Renal pelvis (tissue), 4 donors: ENCODE results near the gene RPEL1. TPM values are rescaled to one million over a fixed set of nuclear protein-coding genes. Genes with fewer than 3 reads are reported as not detected.
A peak's percentile ranks its signal among the peaks of the same experiment; 100 is the strongest.
"Not testable (repeated sequence)": the region's sequence is repeated elsewhere in the genome, so short reads cannot be mapped to it uniquely, and the experiment has no call there.

ENCODE experiments used
- DNase-seq: peaks from one replicate; pipeline ENCODE4 v3.0.0-alpha.2; 2013
- polyA plus RNA-seq, 3 donors: library from polyadenylated mRNA; unstranded; fragments of 120-200 nt; gene quantifications; one replicate each; pipeline ENCODE4 v1.2.1, GENCODE V29; 2013; ENCODE audit not compliant: insufficient read length in 3 of 3

The RPEL1 gene
- polyA plus RNA-seq, 3 donors = 0.11 to 0.21 TPM; not detected in 1

DNA sequence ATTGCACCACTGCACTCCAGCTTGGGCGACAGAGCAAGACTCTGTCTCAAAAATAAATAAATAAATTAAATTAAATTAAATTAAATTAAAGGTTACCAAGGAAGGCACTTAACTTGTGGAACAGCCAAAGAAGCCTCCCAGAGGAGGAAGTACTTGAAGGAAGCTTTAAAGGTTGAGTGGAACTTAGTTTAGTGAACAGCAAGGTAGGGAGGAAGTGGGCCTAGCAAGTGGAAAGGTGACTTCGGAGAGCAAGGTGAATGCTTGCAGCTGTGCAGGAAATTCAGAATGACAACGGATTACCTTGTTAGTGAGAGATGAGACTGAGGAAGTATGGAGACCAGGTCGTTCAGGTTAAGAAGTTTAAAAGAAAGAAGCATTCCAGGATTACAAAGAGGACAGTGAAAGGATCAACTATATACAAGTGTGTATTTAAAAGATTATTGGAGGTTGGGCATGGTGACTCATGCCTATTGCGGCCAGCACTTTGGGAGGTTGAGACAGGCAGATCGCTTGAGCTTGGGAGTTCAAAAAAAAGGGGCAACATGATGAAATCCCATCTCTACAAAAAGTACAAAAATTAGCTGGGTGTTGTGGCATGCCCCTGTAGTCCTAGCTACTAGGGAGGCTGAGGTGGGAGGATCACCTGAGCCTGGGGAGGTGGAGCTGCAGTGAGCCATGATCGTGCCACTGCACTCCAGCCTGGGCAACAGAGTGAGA is 12.8 kb upstream of the RPEL1 start:
- no peak for DNase-seq

DNA sequence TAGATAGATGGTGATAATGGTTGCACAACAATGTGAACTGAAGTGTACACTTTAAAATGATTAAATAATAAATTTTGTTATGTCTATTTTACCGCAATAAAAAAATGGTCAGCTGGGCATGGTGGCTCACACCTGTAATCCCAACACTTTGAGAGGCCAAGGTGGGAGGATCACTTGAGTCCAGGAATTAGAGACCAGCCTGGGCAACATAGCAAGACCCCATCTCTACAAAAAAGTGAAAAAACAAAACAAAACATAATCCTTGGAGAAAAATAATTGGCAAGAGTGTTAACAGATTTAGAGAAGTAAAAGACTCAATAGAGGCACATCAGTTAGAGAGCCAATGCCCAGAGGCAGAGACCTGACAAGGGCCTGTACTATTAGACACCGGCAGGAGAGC is 9.9 kb upstream of the RPEL1 start:
- no peak for DNase-seq

DNA sequence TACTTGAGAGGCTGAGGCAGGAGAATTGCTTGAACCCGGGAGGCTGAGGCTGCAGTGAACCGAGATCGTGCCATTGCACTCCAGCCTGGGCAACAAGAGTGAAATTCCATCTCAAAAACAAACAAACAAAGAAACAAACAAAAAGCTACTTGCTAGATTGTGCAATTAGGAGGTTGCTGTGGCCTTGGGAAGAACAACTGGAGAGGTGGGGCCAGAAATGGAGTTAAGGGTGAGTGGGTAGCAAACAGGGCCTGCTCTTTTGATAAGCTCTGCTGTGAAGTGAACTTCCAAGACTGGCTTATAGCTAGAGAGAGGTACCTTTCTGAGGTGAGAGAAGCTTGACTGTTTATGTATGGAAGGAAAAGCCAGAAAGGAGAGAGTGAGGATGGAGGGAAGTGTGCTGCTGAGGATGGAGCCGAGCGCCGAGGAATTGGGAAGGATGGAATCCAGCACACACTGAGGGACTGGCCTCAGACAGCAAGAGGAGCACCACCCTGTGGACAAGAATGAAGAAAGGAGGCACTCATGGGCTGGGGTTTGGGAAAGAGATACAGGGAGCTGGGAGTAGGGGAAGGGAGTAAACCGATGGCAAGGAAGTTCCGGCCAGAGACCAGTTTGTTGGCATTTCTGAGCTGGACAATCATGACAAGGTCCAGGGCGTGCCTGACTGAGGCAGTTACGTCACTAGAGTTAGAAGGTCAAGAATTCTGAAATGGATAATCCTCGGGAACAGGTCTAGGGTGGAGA is 7.0 kb upstream of the RPEL1 start:
- no peak for DNase-seq

DNA sequence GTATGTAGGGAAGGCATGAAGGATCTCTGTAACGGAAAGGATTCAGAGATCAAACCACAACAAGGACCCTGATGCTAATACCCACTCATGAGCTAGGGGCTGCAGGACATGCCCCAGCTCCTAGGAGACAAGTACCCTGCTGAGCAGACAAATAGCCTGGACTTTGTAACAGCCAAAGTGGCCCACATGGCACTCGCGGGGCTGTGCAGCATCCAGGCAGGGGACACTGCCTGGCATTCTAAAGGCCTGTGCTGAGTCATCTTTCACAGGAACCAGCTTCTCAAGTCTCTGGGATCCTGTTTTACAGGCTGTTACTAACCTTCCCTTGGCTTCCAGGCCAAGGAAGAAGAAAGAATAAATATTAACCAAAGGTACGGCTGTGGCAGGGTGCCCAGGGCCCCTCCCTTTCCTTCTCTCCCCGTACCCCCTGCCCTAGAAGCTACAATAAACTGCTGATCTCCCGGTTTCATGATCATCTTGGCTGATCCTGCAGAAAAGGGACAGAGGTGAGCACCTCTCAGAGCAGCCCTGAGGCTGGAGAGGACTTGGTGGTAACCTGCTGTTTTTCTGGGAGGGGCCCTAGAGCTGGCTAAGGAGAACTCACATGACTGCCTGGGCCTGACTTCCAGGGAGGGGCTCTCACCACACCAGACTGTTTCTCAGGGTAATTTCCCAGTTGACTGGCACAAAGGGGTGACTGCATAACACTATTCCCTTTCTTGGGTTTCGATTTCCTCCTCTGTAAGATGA is 4.2 kb upstream of the RPEL1 start:
- peak; percentile 46 for DNase-seq

DNA sequence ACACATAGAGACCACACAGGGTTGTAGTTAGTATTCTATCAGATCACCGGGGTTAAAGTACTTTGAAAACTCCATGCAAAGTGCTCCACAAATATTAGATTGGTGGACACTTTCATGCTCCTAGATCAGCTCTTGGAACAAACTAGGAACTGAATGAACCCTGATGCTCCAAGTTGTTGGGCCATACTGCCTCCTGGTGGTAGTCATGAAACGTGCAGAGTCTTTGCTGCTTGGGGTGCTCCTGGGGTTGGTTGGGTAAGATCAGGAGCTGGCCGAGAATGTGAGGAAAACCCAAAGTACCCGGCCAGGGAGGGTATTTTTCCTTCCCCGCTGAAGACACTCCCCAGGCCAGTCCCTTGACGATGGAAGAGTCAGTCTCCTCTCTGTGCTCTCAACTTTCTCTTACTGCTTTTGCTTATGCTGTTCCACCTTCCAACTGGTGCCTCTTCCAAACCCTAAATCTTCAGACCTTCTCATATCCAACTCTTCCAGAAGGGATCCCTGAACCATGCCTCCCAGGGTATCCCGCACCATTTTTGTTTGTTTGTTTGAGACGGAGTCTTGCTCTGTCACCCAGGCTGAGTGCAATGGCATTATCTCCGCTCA is 918 bp upstream of the RPEL1 start:
- peak; percentile 66 for DNase-seq

DNA sequence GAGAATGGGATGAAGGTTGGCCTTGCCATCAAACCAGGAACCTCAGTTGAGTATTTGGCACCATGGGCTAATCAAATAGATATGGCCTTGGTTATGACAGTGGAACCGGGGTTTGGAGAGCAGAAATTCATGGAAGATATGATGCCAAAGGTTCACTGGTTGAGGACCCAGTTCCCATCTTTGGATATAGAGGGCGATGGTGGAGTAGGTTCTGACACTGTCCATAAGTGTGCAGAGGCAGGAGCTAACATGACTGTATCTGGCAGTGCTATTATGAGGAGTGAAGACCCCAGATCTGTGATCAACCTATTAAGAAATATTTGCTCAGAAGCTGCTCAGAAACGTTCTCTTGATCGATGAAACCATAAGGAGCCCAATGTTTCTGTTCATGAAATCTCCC is 637 bp downstream of the RPEL1 start:
- no peak for DNase-seq

DNA sequence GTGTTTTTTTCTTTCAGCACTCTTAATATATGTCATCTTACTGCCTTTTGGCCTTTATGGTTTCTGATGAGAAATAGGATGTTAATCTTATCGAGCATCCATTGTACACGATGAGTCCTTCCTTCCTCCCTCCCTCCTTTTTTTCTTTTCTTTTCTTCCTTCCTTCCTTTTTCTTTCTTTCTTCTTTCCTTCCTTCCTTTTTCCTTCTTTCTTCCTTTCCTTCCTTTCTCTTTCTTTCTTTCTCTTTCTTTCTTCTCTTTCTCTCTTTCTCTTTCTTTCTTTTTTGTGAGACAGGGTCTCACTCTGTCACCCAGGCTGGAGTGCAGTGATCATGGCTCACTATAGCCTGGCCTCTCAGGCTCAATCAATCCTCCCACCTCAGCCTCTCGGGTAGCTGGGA is 8.4 kb downstream of the RPEL1 start:
- DNase-seq = no peak

DNA sequence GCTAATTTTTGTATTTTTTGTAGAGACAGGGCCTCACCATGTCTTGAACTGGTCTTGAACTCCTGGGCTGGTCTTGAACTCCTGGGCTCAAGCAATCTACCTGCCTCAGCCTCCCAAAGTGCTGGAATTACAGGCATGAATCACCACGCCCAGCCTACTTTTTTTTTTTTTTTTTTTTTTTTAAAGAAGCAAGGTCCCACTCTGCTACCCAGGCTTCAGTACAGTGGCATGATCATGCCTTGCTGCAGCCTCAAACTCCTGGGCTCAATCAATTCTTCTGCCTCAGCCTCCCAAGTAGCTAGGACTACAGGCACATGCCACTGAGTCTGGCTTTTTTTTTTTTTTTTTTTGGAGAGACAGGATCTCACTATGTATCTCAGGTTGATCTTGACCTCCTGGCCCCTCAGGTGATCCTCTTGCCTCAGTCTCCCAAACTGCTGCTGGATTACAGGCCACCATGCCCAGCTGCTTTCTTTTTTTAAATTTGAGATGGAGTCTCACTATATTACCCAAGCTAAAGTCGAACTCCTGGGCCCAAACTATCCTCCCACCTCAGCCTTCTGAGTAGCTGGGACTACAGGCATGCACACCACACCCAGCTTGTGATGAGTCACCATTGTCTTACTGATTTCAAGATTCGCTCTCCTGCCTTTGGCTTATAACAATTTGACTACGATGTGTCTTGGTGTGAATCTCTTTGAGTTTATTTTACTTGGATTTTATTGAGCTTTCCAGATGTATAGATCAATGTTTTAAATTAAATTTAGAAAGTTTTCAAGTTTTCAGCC is 9.0 kb downstream of the RPEL1 start:
- no peak for DNase-seq

DNA sequence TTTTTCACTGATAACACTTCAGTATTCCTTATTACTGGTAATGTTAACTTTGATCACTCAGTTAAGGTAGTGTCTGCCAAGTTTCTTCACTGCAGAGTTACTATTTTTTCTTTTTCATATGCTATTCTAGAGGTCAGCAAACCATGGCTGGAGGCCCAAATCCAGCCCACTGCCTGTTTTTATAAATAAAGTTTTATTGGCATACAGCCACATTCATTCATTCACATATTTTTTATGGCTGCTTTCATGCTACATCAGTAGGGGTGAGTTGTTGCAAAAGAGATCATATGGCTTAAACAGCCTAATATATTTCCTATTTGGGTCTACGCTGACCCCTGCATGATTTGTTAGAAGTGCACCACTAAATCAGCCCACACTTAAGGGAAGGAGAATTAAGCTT is 10.9 kb downstream of the RPEL1 start:
- DNase-seq = no peak

DNA sequence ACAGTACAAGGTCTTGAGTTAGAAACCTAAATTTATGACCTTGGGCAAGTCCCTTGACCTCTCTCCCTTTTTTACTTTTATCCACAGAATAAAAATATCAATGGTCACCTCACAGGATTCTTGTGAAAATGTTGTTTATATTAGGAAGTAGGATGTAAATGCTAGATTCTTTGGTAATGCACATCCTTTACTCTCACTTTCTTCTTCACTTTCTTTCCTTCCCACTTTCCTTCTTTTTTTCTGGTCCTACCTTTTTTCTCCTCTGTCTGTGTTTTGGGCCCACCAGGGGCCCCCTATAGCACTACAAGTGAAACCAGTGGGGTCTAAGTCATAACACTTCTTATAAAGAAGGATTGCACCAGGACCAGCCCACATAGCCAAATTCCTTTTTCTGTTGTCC is 12.1 kb downstream of the RPEL1 start:
- DNase-seq = no peak

DNA sequence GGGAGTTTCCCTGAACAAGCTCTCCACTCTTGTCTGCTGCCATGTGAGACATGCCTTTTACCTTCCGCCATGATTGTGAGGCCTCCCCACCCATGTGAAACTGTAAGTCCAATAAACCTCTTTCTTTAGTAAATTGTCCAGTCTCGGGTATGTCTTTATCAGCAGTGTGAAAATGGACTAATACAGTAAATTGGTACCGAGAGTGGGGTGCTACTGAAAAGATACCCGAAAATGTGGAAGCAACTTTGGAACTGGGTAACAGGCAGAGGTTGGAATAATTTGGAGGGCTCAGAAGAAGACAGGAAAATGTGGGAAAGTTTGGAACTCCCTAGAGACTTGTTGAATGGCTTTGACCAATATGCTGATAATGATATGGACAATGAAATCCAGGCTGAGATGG is 13.2 kb downstream of the RPEL1 start:
- not testable (repeated sequence) for DNase-seq

DNA sequence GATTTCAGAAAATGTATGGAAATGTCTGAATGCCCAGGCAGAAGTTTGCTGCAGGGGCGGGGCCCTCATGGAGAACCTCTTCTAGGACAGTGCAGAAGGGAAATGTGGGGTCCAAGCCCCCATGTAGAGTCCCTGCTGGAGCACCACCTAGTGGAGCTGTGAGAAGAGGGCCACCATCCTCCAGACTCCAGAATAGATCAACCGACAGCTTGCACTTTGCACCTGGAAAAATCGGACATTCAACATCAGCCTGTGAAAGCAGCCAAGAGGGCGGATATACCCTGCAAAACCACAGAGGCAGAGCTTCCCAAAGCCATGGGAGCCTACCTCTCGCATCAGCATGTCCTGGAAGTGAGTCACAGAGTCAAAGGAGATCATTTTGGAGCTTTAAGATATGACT is 14.3 kb downstream of the RPEL1 start:
- DNase-seq = no peak

DNA sequence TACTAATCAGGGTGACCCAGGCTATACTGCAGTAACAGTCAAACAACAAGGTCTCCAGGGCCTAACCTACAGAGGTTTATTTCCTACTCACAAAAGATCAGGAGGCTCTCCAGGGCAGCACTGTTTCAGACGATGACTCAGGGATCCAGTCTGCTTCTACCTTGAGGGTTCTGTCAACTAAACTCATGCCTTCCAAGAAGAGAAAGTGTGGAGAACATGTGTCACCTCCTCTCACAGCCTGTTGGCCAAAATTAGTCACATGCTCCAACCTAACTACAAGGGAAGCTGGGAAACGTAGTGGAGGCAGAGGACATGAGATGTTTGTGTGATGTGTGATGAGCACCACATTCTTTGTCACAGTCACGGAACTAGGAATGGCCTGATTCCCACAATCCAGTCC is 16.5 kb downstream of the RPEL1 start:
- no peak for DNase-seq

DNA sequence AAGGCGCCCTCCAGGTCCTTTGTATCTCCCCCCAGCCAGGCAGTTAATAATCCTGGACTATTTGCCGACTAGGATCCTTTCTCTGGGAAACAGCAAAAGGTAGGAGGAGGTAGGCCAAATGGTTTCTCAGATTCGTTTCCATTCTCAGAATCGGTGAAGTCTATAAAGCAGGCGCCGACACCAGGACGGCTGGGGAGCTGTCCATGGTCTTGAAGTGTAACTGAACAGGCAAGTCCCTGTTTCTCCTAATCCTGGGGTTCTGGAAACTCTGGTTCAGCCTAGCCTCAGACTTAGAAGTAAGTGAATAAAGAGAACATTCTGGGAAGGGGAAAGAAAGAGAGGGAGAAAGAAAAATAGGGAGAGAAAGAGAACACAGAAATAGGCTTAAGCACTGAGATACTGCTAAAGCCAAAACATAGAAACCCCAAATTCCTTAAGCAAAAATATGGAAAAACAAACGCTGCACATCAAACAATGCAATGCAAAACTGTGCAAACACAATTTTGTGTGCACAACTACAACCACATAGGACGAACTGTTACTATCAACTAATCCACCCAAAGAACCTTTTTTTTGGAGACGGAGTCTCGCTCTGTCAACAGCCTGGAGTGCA is 20.1 kb downstream of the RPEL1 start:
- DNase-seq = peak; percentile 88

DNA sequence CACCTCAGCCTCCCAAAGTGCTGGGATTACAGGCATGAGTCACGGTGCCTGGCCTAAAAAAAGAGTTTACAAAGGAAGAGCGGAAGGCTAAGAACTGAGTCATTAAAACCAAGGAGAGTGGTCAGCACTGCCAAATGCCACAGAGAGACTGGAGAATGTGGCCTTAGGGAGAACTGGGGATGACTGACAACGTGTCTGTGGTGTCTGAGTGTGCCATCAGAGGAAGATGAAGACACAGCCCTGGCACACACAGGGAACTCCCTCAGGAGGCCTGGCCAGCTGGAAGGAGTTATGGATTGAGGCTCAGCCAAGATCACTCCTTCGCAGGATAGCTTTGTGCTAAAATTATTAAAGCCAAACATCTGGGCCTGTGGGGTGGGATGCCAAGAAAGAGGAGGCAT is 27.4 kb downstream of the RPEL1 start:
- DNase-seq = no peak

DNA sequence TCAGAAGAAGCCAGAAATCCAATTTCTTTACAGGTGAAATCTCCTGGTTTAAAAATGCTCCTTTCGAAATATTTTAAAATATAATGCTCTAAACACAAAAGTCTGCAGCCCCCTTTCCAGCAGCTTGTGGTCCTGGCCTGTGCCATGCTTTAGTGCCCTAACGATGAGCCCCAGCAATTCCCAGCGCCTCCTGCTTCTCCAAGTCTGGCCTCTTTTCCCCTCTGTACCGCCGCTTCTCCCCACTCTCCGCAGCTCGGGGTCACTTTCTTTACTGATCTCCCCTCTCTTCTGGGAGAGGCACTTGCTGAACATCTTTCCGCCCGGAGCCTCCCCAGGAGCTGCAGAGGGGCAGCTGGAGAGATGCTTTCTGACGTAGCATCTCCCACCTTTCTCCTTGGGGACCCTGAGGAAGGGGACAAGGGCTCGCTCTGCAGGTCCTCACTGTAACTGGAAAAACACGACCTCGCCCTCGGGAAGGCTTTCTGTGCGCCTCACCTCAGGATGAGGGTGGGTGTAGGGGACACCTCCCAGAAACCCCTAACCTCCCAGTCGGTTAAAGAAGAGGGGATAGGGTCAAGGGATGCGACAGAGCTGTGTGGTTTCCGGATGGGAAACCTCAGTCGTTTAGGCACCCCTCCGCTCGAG is 30.7 kb downstream of the RPEL1 start:
- DNase-seq = no peak

DNA sequence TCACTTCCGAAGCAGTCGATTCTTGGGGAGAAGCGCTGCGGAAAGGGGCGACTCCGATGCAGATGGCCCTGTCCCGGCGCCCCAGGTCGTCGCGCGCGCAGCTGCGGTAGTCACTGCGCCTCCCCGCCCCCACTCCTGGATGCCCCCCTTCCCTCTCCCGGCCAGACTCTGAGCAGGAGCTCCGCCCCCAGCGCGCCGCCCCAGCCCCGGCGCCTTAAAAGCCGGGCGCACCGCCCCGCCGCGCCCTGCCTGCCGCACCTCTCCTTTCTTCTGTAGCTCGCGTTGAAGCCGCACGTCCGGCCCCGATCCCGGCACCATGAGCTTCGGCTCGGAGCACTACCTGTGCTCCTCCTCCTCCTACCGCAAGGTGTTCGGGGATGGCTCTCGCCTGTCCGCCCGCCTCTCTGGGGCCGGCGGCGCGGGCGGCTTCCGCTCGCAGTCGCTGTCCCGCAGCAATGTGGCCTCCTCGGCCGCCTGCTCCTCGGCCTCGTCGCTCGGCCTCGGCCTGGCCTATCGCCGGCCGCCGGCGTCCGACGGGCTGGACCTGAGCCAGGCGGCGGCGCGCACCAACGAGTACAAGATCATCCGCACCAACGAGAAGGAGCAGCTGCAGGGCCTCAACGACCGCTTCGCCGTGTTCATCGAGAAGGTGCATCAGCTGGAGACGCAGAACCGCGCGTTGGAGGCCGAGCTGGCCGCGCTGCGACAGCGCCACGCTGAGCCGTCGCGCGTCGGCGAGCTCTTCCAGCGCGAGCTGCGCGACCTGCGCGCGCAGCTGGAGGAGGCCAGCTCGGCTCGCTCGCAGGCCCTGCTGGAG is 31.4 kb downstream of the RPEL1 start, which contains the start of gene INA:
INA (plus strand) TSS at position 243 of the 817 bp plus-strand sequence; CDS start at position 317, 74 bp downstream.
- DNase-seq = peak; percentile 73

DNA sequence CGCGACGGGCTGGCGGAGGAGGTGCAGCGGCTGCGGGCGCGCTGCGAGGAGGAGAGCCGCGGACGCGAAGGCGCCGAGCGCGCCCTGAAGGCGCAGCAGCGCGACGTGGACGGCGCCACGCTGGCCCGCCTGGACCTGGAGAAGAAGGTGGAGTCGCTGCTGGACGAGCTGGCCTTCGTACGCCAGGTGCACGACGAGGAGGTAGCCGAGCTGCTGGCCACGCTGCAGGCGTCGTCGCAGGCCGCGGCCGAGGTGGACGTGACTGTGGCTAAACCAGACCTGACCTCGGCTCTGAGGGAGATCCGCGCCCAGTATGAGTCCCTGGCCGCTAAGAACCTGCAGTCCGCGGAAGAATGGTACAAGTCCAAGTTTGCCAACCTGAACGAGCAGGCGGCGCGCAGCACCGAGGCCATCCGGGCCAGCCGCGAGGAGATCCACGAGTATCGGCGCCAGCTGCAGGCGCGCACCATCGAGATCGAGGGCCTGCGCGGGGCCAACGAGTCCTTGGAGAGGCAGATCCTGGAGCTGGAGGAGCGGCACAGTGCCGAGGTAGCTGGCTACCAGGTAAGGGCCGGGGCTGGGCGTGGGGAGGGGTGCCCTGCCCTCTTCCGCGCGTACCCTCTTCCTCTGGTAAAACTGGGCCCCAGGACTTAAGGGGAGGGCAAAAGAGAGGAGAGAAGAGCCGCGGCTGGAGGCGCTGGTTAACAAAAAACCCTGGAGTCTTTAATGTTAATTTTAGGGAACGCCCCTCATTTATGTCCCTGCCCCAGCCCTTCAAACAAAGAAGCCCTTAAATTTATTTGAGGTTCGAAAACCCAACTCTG is 32.2 kb downstream of the RPEL1 start:
- DNase-seq = no peak

DNA sequence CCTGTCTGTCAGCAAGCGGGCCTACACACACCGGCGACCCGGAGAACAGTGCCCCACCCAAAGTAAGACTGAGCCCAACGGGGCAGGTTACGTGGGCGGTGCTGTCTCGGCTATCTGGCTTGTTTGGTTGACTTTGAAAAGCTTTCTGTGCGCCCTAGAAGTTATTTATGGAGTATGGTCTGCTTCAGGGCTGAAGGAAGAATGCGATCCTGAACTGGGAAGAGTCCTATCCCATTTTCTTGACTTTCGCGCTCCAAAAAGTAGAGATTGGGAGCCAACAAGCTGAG is 32.8 kb downstream of the RPEL1 start:
- DNase-seq = no peak
